Spleen (tissue), 7 donors: ENCODE measurements around the gene USP15.

Experiments used
- CTCF ChIP-seq, 11 experiments: fragments of 200-600 bp in 7 of 11; fragments of 450-650 bp in 4 of 11; sonication (generic) in 4 of 11; IDR thresholded peaks in 8 of 11; conservative IDR thresholded peaks in 3 of 11; 1 replicate in 7 of 11; 2 replicates in 4 of 11; pipeline versions ENCODE4 v1.4.0 to v1.8.0; 2016 to 2021; ENCODE audit warnings: antibody characterized with exemption in 11 of 11, inconsistent platforms in 4 of 11, mild to moderate bottlenecking in 1 of 11
- POLR2A ChIP-seq, 3 donors: fragments of 450-650 bp; IDR thresholded peaks; one replicate each; pipeline ENCODE4 v1.5.1; 2017; ENCODE audit warnings: antibody characterized with exemption in 3 of 3, mild to moderate bottlenecking in 1 of 3
- POLR2AphosphoS5 ChIP-seq, 3 donors: sonication (generic); formaldehyde crosslinking; IDR thresholded peaks; one replicate each; pipeline ENCODE4 v1.5.1; 2017; ENCODE audit warnings: antibody characterized with exemption in 3 of 3
- donor health status: DM: no; HTN: no; CAD: no; lungs with moderate emphysema.
- donor health status: DM: no; HTN: no; CAD: no.
- donor health status: DM: no; HTN: no; CAD: no.

- no peak for TF ChIP-seq CTCF (IDR thresholded peaks at IDR 0.05 in 8 of 11, conservative IDR thresholded peaks at IDR 0.05 in 3 of 11)
- no peak for TF ChIP-seq POLR2AphosphoS5 (IDR thresholded peaks at IDR 0.05)
- no peak for TF ChIP-seq POLR2A (IDR thresholded peaks at IDR 0.05)
Measured at GRCh38 chr12:62269464-62270228, 9.4 kb downstream of the USP15 start.
